Coronary artery (tissue), 2 donors: ENCODE measurements around the gene OSGEP.
A peak's percentile ranks its signal among the peaks of the same experiment; 100 is the strongest.

Experiments
- DNase-seq: peaks from one replicate; pipeline ENCODE4 v3.0.0-alpha.2; 2017; ENCODE audit warnings: low spot score
- H3K27ac ChIP-seq, 2 donors: fragments of 200-600 bp; sonication (generic); one replicate each; pipeline ENCODE4 v1.5.1; 2016 to 2019
- H3K4me3 ChIP-seq: fragments of 200-600 bp; sonication (generic); 2 replicates; pipeline ENCODE4 v1.5.1; 2016; ENCODE audit warnings: mild to moderate bottlenecking, moderate library complexity
- CTCF ChIP-seq: fragments of 200-600 bp; sonication (generic); IDR thresholded peaks from one replicate; pipeline ENCODE4 v1.5.1; 2019; ENCODE audit warnings: antibody characterized with exemption

OSGEP gene

DNA sequence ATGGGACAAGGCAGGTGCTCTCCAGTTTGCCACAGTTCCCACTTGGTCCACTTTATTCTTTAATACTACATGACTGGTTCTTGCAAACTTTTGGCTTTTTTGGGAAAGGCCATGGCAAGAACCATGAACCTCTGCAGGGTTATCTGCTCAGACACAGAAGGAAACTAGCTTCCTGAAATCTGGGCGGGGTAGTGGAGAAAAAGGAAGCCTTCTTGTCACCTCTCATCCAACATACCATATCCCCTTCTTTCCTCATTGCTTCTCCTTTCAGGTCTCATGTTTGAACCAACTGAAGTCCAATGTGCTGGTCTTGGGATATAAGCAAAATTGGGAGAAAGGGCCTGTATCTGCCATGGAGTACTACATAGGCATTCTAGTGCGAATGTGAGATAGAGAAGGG, 13.2 kb downstream of the OSGEP start:
- no peak overlapping the region for H3K27ac ChIP-seq
- no peak for TF ChIP-seq CTCF
- no peak for DNase-seq

GRCh38 chr14:20440882-20441281, 13.7 kb downstream of the OSGEP start:
- no peak for DNase-seq
- no peak for TF ChIP-seq CTCF
- Histone ChIP-seq H3K4me3 (no peak overlapping the region), H3K27ac (no peak overlapping the region)

More for the DNA sequence above, 13.2 kb downstream of the OSGEP start:
- no peak overlapping the region for H3K4me3 ChIP-seq

- Histone ChIP-seq H3K4me3 (no peak overlapping the region), H3K27ac (no peak overlapping the region)
- no peak for TF ChIP-seq CTCF
- peak; percentile 22 for DNase-seq
Observed at GRCh38 chr14:20440465-20440864, 14.1 kb downstream of the OSGEP start.

- no peak for TF ChIP-seq CTCF
- no peak for DNase-seq
Observed at GRCh38 chr14:20438664-20439063, 15.9 kb downstream of the OSGEP start.

DNA sequence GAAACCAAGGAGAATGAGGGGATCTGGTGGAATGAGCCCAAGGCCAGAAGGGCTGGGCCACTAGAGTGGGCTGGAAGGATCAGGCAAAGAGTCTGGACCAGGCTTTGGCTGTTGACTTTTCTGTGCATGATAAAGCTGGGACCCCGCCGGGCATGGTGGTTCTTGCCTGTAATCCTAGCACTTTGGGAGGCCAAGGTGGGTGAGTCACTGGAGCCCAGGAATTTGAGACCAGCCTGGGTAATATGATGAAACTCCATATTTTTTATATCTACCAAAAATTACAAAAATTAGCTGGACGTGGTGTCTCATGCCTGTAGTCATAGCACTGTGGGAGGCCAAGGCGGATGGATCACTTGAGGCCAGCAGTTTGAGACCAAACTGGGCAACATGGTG, 18.3 kb downstream of the OSGEP start:
- Histone ChIP-seq H3K27ac (no peak overlapping the region), H3K4me3 (no peak overlapping the region)
- DNase-seq = no peak
- TF ChIP-seq CTCF = no peak

More at GRCh38 chr14:20438664-20439063, 15.9 kb downstream of the OSGEP start:
- Histone ChIP-seq H3K4me3 (no peak overlapping the region), H3K27ac (no peak overlapping the region)

GRCh38 chr14:20435582-20436362, 18.8 kb downstream of the OSGEP start, which contains the start of gene KLHL33:
KLHL33 (minus strand) TSS chr14:20436166; CDS start chr14:20435811, 355 bp downstream.
- Histone ChIP-seq H3K4me3 (peak within 1 kb of the TSS; percentile 61), H3K27ac (peak within 1 kb of the TSS in 1 of 2 donors; percentile 64)
- TF ChIP-seq CTCF = no peak
- no peak for DNase-seq
